Astrocyte of the spinal cord (primary cell): ENCODE data around the gene LAIR2.

ENCODE experiments used
- DNase-seq: peaks from one replicate; pipeline ENCODE4 v3.0.0; 2011; ENCODE audit warnings: low read depth, low spot score
- H3K4me3 ChIP-seq: 2 replicates; pipeline ENCODE4 v1.5.1; 2011; ENCODE audit warnings: low read depth, mild to moderate bottlenecking, low read length, moderate library complexity
- in situ Hi-C: cut with HindIII; loops from 2 replicates; pipeline ENCODE4 v1.10.0; 2017; ENCODE audit warnings: low sequenced_read_pairs
- TF ChIP-seq, protein P1 (sequence below): IDR thresholded peaks from 2 replicates; pipeline ENCODE4 v1.5.1; 2012; ENCODE audit warnings: low read depth, mild to moderate bottlenecking, low read length, inconsistent platforms

LAIR2 gene

DNA sequence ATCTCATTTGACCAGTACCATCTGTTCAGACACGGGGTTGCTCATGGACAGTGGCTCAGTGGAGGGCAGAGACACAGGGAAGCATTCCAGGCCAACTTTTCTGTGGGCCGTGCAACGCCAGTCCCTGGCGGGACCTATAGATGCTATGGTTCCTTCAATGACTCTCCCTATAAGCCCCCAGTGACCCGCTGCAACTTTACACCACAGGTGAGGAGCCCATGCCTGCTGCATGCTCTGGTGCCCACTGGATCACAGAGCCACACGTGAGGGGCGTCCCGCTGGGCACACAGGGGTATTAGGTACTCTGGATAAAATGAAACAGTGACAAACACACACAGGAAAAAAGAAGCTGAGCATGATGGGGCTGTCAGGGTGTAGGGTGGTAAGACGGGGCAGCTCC lies 34.3 kb downstream of the LAIR2 start:
- DNase-seq, result no peak
- in situ Hi-C loops, result no loop called here
- H3K4me3 ChIP-seq, result no peak overlapping the region
- TF ChIP-seq, protein P1, sequence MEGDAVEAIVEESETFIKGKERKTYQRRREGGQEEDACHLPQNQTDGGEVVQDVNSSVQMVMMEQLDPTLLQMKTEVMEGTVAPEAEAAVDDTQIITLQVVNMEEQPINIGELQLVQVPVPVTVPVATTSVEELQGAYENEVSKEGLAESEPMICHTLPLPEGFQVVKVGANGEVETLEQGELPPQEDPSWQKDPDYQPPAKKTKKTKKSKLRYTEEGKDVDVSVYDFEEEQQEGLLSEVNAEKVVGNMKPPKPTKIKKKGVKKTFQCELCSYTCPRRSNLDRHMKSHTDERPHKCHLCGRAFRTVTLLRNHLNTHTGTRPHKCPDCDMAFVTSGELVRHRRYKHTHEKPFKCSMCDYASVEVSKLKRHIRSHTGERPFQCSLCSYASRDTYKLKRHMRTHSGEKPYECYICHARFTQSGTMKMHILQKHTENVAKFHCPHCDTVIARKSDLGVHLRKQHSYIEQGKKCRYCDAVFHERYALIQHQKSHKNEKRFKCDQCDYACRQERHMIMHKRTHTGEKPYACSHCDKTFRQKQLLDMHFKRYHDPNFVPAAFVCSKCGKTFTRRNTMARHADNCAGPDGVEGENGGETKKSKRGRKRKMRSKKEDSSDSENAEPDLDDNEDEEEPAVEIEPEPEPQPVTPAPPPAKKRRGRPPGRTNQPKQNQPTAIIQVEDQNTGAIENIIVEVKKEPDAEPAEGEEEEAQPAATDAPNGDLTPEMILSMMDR, result no peak

DNA sequence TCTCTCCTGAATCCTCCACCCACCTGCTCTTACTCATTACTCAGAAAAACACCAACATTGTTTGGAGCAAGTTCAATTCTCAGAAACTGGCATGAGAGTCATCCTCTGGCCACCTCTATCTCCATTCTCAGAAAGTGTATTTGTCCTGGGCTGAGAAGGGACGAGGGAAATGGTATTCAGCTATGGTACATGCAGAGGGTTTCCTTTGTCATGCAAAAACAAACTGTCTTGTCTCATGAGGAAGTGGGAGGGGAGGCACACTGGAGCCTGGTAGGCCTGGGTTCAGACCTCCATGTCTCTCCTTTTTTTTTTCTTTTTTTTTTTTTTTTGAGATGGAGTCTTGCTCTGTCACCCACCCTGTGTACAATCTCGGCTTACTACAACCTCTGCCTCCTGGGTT lies 39.1 kb downstream of the LAIR2 start:
- H3K4me3 ChIP-seq, result no peak overlapping the region
- in situ Hi-C loops, result no loop called here
- no peak for DNase-seq
- TF ChIP-seq, protein P1, result no peak

DNA sequence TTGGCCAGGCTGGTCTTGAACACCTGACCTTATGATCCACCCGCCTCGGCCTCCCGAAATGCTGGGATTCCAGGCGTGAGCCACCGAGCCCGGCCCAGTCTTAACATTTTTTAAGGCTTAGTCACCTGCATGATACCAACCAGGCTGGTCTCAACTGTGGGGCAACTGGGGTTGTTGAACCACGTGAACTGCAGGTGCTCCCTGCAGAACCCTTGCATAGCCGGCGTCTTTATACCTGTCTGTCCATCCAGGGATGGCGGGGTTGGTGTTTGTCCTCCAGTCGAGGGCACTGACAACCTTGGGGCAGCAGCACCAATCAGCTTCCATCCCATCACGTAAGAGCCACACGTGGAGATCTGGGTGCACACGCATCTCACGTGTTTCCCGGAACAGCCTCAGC lies 46.2 kb downstream of the LAIR2 start:
- TF ChIP-seq, protein P1, result no peak
- no peak overlapping the region for H3K4me3 ChIP-seq
- in situ Hi-C loops, result no loop called here
- no peak for DNase-seq

DNA sequence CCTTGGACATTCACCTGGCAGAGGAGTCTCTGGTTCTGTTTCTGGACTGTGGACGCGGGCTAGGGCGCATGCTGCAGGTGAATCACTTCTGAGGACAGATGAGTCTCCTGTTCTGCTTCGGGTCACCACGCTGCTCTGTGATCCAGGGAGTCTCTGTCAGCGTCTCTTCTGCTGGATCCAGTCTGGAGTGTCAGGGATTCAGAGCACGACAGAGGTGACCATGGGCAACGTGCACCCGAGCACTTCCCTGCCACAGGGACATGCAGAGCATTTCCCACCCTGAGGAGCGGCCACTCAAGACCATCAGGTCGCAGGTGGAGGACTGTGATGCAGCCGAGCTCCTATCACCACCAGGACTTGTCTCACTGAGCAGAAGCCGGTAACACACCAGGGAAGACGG lies 46.6 kb downstream of the LAIR2 start:
- DNase-seq, result no peak
- TF ChIP-seq, protein P1, result no peak
- no peak overlapping the region for H3K4me3 ChIP-seq
- in situ Hi-C loops, result no loop called here

DNA sequence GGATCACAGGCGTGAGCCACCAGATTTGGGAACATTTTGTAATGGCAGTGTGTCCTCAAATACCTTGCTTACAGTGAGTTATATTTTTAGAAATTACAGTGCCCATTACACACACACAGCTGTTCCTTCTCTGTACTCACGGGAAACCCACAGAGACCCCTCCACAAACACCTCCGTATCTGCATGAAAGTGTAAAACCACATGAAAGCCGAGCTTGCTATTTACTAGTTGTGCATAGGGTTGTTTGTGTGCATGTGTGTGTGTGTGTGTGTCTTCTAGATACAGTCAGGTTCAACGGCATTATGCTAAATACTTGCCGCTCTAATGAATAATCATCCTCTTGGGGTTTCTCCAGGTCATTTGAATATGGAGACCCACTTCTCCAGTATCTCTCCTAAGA lies 48.7 kb downstream of the LAIR2 start:
- H3K4me3 ChIP-seq, result no peak overlapping the region
- TF ChIP-seq, protein P1, result no peak
- no peak for DNase-seq
- in situ Hi-C loops, result no loop called here

DNA sequence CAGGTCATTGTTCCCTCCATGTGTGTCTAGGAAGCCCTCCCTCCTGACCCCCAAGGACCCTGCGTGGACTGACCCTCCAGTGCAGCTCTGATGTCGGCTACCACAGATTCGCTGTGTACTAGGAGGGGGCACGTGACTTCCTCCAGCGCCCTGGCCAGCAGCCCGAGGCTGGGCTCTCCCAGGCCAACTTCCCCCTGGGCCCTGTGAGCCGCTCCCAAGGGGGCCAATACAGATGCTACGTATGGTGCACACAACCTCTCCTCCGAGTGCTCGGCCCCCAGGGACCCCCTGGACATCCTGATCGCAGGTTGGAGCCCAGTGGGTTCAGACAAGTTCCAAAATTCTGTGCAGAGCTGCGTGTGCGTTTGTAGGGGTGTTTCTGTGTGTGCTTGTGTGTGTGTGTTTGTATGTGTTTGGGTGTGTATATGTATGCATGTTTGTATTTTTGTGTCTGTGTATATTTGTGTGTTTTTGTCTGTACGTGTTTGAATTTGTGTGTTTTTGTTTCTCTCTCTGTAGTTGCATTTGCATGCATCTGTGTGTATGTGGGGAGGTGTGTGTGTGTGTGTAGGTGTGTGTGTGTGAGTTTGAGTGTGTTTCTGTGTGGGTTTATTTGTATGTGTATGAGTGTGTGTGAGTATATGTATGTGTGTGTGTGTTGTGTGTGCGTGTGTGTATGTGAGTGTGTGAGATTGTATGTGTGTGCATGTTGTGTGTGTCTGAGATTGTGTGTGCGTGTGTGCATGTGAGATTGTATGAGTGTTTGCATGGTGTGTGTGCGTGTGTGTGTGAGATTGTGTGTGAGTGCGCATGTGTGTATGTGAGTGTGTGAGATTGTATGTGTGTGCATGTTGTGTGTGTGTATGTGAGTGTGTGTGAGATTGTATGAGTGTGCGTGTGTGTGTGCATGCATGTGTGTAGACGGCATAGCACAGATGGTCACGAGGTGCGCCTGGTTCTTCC lies 49.6 kb downstream of the LAIR2 start:
- H3K4me3 ChIP-seq, result no peak overlapping the region
- DNase-seq, result no peak
- in situ Hi-C loops, result no loop called here
- TF ChIP-seq, protein P1, result no peak
